K562 treated with DMSO at 1 percent for 48 hours (cell line): ENCODE results near the gene PEX11A. TPM values are rescaled to one million over a fixed set of nuclear protein-coding genes. Genes with fewer than 3 reads are reported as not detected.

Experiments
- total RNA-seq: library from RNA; unstranded; fragments of 300-600 nt; gene quantifications from 2 replicates; pipeline ENCODE4 v1.2.3, GENCODE V29; 2022; ENCODE audit warnings: low replicate concordance; ENCODE audit errors: extremely low read depth

Gene PEX11A, protein sequence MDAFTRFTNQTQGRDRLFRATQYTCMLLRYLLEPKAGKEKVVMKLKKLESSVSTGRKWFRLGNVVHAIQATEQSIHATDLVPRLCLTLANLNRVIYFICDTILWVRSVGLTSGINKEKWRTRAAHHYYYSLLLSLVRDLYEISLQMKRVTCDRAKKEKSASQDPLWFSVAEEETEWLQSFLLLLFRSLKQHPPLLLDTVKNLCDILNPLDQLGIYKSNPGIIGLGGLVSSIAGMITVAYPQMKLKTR
- not detected in 2 replicates for total RNA-seq

DNA sequence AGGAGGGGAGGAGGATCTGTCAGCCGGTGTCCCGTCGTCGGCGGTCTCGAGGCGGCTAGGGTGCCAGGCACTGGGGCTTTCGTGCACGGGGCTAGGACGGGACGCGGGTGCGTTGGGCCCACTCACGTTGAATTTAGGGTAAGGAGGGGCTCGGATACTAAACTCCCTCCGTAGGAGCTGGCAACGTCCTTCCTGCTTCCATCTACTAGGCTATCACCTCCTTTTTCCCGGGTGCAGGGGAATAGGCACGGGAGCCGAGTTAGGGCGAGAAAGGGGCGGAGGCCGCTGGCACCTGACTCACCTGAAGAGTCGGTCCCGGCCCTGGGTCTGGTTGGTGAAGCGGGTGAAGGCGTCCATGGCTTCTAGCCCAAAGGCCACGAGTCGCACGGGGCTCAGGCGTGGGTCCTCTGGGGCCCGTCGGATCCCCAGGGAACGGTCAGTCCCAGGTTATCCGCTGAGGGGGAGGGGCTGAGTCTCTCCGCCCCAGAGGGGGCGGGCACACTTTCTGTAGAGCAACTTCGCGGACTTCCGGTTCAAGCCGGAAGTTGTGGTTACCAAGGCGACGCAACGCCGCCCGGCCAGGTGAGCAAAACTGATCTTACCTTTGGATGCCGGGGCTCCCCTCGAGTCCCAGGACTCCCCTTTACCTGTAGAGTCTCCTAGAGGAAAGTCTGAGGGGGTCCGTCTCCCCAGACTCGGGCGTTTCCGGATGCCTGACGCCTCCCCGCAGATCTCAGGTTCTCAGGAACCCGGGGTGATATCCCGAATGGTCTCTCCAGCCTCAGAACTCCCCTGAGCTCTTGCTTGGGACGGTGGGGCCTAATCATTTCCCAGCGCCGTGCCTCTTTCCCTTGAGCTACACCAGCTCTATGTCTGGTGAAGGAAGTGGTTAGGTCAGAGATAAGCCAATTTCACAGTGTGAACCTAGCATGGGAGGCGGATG is at the start of gene PEX11A, which contains the start of gene WDR93:
PEX11A (minus strand) TSS at position 479 of the 943 bp plus-strand sequence; CDS start at position 357, 122 bp downstream.
WDR93 (plus strand) TSS at position 536 of the 943 bp plus-strand sequence. CDS start 10,936 bp downstream, outside the sequence.

DNA sequence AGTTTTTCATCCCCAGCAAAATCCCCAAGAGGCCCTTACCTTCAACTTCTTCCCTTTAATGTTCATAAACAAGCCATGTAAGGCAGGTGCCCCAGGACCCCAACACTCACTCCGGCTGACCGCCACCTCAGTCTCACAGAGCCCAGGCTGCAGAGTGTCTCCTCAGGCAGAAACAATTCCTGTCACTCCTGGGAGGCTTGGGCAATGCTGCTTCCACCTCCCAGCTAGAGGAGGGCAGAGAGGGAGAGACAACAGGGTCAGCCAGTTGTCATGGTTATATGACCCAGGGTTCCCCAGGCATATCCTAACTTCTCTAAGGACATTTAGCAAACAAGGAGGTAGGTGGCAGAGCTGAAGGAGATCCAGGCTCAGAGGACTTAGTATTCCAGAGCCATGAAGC is 11.3 kb downstream of the PEX11A start, which contains the start of gene PLIN1:
PLIN1 (minus strand) TSS at position 156 of the 400 bp plus-strand sequence. CDS start 1,878 bp downstream, outside the sequence.

DNA sequence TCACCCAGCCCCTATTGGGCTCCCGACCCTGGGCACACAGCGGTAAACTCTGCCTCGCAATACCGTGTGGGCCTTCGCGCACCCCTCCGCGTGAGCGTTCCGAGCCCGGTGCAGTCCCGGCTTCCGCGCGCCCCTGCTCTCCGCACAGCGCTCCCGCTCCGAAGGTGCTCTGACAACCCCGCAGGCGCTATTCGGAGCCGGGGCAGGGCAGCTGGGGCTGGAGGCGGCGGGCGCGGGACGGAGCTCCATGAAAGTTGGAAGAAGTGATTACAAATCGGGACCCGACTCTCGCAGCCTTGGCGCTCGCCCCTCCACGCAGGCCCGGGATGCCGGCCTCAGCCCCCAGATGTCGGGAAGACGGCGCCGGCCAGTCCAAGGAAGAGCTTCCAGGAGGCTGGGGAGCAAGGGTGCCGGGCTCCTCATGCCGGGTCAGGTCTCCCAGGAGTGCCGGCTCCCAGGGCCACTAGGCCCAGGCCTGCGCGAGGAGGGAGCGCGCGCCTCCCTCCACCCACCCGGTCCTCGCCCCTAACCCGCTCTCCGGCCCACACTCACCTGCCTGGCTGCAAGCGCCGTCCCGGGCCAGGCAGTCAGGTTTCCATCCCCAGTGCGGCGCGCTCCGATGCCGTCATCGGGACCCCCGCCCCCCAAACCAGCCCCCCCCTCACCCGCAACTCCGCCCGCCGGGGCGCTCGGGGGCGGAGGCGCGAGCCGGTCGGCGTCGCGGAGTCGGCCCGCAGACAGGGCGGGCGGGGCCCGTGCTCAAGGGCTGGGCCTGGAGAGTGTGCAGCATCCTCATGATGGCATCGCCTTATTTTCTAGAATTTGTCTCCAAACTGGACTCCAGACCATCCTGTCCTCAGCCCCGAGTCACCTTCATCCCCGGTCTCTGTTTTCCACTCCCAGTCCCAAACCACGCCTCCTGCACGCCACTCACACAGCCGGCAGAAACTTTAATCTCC is 35.4 kb downstream of the PEX11A start, which contains the start of gene KIF7:
KIF7 (minus strand) TSS at position 621 of the 959 bp plus-strand sequence. CDS start 2,537 bp downstream, outside the sequence.

Other genes with a start within 250 kb of the PEX11A start
- gene RHCG, start 194.2 kb downstream of the PEX11A start, total RNA-seq = not detected in 2 replicates
- not detected in 2 replicates for gene TICRR, start 115.3 kb downstream of the PEX11A start, total RNA-seq
- gene KIF7, start 35.3 kb downstream of the PEX11A start, total RNA-seq = not detected in 2 replicates
- not detected in 2 replicates for gene PLIN1, start 11.4 kb downstream of the PEX11A start, total RNA-seq
- not detected in 2 replicates for gene WDR93, start 57 bp upstream of the PEX11A start, total RNA-seq
- gene MESP1, start 60.5 kb upstream of the PEX11A start, total RNA-seq = not detected in 2 replicates
- gene MESP2, start 85.6 kb upstream of the PEX11A start, total RNA-seq = not detected in 2 replicates
- not detected in 2 replicates for gene ANPEP, start 124.1 kb upstream of the PEX11A start, total RNA-seq
- gene AP3S2, start 203.2 kb upstream of the PEX11A start, total RNA-seq = not detected in 2 replicates
- not detected in 2 replicates for gene ARPIN, start 222.2 kb upstream of the PEX11A start, total RNA-seq